ENCODE data around the gene SOX18. TPM values are rescaled to one million over a fixed set of nuclear protein-coding genes. Genes with fewer than 3 reads are reported as not detected.

Gene SOX18
- total and polyA plus RNA-seq, 2 of the 13 experiments (the other 11 are each of a cell fraction or from before 2014, with no cell fraction given) = 1.6 to 1.9 TPM

DNA sequence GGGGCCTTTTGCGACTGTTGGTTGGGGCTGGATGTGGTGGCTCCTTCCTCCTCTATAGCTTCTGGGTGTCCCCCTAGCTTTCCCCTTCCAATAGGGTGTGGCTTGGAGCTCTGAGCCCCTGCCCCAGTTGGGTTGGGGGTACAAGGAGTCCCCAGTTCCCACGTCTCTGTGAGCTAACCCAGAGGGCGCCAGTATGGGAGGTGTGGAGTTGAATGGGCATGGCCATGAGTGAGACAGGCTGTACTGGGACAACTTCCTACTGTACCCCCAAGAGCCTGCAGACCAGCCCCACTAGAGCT lies 12.3 kb downstream of the SOX18 start (continued):
- 0 out of 2 replicates have a peak, but pooled peaks have one; percentile 42 for TF ChIP-seq ARID2 (CRISPR knock-in tag; IDR thresholded peaks at IDR 0.05; ENCODE audit: borderline replicate concordance)
- TF ChIP-seq, protein P1, sequence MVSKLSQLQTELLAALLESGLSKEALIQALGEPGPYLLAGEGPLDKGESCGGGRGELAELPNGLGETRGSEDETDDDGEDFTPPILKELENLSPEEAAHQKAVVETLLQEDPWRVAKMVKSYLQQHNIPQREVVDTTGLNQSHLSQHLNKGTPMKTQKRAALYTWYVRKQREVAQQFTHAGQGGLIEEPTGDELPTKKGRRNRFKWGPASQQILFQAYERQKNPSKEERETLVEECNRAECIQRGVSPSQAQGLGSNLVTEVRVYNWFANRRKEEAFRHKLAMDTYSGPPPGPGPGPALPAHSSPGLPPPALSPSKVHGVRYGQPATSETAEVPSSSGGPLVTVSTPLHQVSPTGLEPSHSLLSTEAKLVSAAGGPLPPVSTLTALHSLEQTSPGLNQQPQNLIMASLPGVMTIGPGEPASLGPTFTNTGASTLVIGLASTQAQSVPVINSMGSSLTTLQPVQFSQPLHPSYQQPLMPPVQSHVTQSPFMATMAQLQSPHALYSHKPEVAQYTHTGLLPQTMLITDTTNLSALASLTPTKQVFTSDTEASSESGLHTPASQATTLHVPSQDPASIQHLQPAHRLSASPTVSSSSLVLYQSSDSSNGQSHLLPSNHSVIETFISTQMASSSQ (IDR thresholded peaks at IDR 0.05; ENCODE audit: low read depth) = no peak
- TF ChIP-seq, protein P1 (CRISPR knock-in tag; IDR thresholded peaks at IDR 0.05; ENCODE audit: borderline replicate concordance) = 0 out of 2 replicates have a peak, but pooled peaks have one; percentile 19
- TF ChIP-seq ZNF136 (CRISPR knock-in tag; IDR thresholded peaks at IDR 0.05; ENCODE audit: low read depth) = 0 out of 2 replicates have a peak, but pooled peaks have one; percentile 12
- no peak for TF ChIP-seq MAZ (IDR thresholded peaks at IDR 0.05; ENCODE audit: borderline replicate concordance, low read depth, low read length)
- 0 out of 2 replicates have a peak, but pooled peaks have one; percentile 30 for TF ChIP-seq MAZ (CRISPR knock-in tag; IDR thresholded peaks at IDR 0.05; ENCODE audit: low read depth)
- TF ChIP-seq ZNF101 (CRISPR knock-in tag; IDR thresholded peaks at IDR 0.05; ENCODE audit: borderline replicate concordance, low read depth) = no peak
- TF ChIP-seq, protein P2, sequence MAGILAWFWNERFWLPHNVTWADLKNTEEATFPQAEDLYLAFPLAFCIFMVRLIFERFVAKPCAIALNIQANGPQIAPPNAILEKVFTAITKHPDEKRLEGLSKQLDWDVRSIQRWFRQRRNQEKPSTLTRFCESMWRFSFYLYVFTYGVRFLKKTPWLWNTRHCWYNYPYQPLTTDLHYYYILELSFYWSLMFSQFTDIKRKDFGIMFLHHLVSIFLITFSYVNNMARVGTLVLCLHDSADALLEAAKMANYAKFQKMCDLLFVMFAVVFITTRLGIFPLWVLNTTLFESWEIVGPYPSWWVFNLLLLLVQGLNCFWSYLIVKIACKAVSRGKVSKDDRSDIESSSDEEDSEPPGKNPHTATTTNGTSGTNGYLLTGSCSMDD (CRISPR knock-in tag; IDR thresholded peaks at IDR 0.05) = no peak
- peak; percentile 84 for TF ChIP-seq RBM22 (optimal IDR thresholded peaks at IDR 0.05; ENCODE audit: low read length)
- TF ChIP-seq MIER2 (CRISPR knock-in tag; IDR thresholded peaks at IDR 0.05) = no peak
- TF ChIP-seq BRCA1 (CRISPR knock-in tag; IDR thresholded peaks at IDR 0.05) = no peak
- no peak for TF ChIP-seq ZNF720 (CRISPR knock-in tag; IDR thresholded peaks at IDR 0.05)
- TF ChIP-seq SRSF4 (IDR thresholded peaks at IDR 0.05; ENCODE audit: low read depth, low read length, poor library complexity, severe bottlenecking) = no peak
- TF ChIP-seq ZNF776 (CRISPR knock-in tag; IDR thresholded peaks at IDR 0.05) = no peak
- TF ChIP-seq ZNF263 (CRISPR knock-in tag; IDR thresholded peaks at IDR 0.05) = no peak
- no peak for TF ChIP-seq MAF1 (CRISPR knock-in tag; IDR thresholded peaks at IDR 0.05; ENCODE audit: borderline replicate concordance)
- no peak for TF ChIP-seq GPN1 (CRISPR knock-in tag; IDR thresholded peaks at IDR 0.05; ENCODE audit: borderline replicate concordance)
- TF ChIP-seq ZNF83 (CRISPR knock-in tag; IDR thresholded peaks at IDR 0.05; ENCODE audit: borderline replicate concordance) = no peak

Data from HepG2 (cell line).